H1 (cell line): Measurements from ENCODE around the gene MSH5. TPM values are rescaled to one million over a fixed set of nuclear protein-coding genes. Genes with fewer than 3 reads are reported as not detected.

Source experiments
- CTCF ChIA-PET: fragments of 300-600 bp; sonication (Branson Sonifier 250); formaldehyde crosslinking; loops from one replicate; lab custom pipeline; 2021; ENCODE audit not compliant: partially characterized antibody; lab: Charles Lee
- POLR2A ChIA-PET: fragments of 300-600 bp; sonication (Branson Sonifier 250); formaldehyde crosslinking; loops from one replicate; lab custom pipeline; 2021; ENCODE audit warnings: inconsistent platforms; ENCODE audit not compliant: partially characterized antibody; lab: Charles Lee
- DNase-seq, 2 experiments: peaks; one replicate each; pipeline versions ENCODE4 v3.0.0 to v3.0.0-alpha.2; 2010 to 2022; ENCODE audit warnings: low spot score in 2 of 2, low read depth in 1 of 2, mixed read lengths in 1 of 2
- FAIRE-seq: peaks from 2 replicates; lab custom pipeline; 2011; peaks lifted over from hg19 to GRCh38; lab: Jason Lieb, UNC
- H2AFZ ChIP-seq: 2 replicates; pipeline ENCODE4 v1.8.1; 2012; ENCODE audit warnings: low read length, inconsistent platforms
- H2AK5ac ChIP-seq: 2 replicates; pipeline ENCODE4 v1.6.1; 2013; ENCODE audit warnings: low read depth, low read length
- H2BK120ac ChIP-seq: replicated peaks from 2 replicates; pipeline ENCODE3; 2013; ENCODE audit warnings: low read depth, low read length, inconsistent platforms
- H2BK12ac ChIP-seq: 2 replicates; pipeline ENCODE4 v1.6.1; 2013; ENCODE audit warnings: low read depth, low read length
- H2BK15ac ChIP-seq: 2 replicates; pipeline ENCODE4 v1.6.1; 2013; ENCODE audit warnings: low read length
- H2BK20ac ChIP-seq: 2 replicates; pipeline ENCODE4 v1.6.1; 2013; ENCODE audit warnings: low read length
- H2BK5ac ChIP-seq: 2 replicates; pipeline ENCODE4 v1.6.1; 2013; ENCODE audit warnings: low read depth, low read length
- H3K14ac ChIP-seq: 2 replicates; pipeline ENCODE4 v1.6.1; 2013; ENCODE audit warnings: inconsistent platforms; ENCODE audit not compliant: insufficient read length
- H3K18ac ChIP-seq: 2 replicates; pipeline ENCODE4 v1.6.1; 2013; ENCODE audit warnings: low read length; ENCODE audit errors: extremely low read depth
- H3K23ac ChIP-seq: 2 replicates; pipeline ENCODE4 v1.6.1; 2013; ENCODE audit warnings: inconsistent platforms; ENCODE audit not compliant: insufficient read length
- H3K23me2 ChIP-seq: 2 replicates; pipeline ENCODE4 v1.6.1; 2013; ENCODE audit warnings: low read depth, low read length
- H3K27ac ChIP-seq: 2 replicates; pipeline ENCODE4 v1.6.1; 2011; ENCODE audit warnings: low read depth, low read length, inconsistent platforms
- H3K27me3 ChIP-seq, 4 experiments: replicated peaks in 1 of 4; 1 replicate in 1 of 4; 2 replicates in 3 of 4; pipeline versions ENCODE4 v1.6.1 to v1.8.1; 2011 to 2013; ENCODE audit warnings: low read length in 3 of 4, mild to moderate bottlenecking in 3 of 4, inconsistent platforms in 2 of 4, mixed read lengths in 2 of 4, moderate library complexity in 1 of 4; ENCODE audit not compliant: control insufficient read depth in 3 of 4, insufficient read depth in 3 of 4; ENCODE audit errors: extremely low read depth in 1 of 4
- H3K36me3 ChIP-seq, 4 experiments: 2 replicates each; pipeline versions ENCODE4 v1.6.1 to v1.8.1; 2011 to 2013; ENCODE audit warnings: mild to moderate bottlenecking in 4 of 4, low read length in 3 of 4, moderate library complexity in 2 of 4, control low read depth in 1 of 4, inconsistent platforms in 1 of 4; ENCODE audit not compliant: insufficient read depth in 4 of 4, control insufficient read depth in 2 of 4
- H3K4ac ChIP-seq: replicated peaks from 2 replicates; pipeline ENCODE3; 2013; ENCODE audit warnings: low read length, low read depth, mixed read lengths, inconsistent platforms; ENCODE audit not compliant: insufficient read length
- H3K4me1 ChIP-seq, 4 experiments: replicated peaks in 1 of 4; 1 replicate in 1 of 4; 2 replicates in 3 of 4; pipeline versions ENCODE4 v1.6.1 to v1.8.1; 2011 to 2013; ENCODE audit warnings: low read length in 3 of 4, inconsistent platforms in 2 of 4, mixed read lengths in 1 of 4; ENCODE audit not compliant: insufficient read depth in 4 of 4, control insufficient read depth in 3 of 4
- H3K4me2 ChIP-seq, 2 experiments: 2 replicates each; pipeline versions ENCODE4 v1.6.1 to v1.8.1; 2011 to 2013; ENCODE audit warnings: low read depth in 2 of 2, low read length in 2 of 2, control low read depth in 1 of 2, inconsistent platforms in 1 of 2, mild to moderate bottlenecking in 1 of 2; ENCODE audit not compliant: insufficient read depth in 1 of 2
- H3K4me3 ChIP-seq, 4 experiments: fragments of 200-600, 300-600 bp in 1 of 4; sonication (generic), shearing (Covaris generic), sonication (Bioruptor Twin) in 1 of 4; 2 replicates each; pipeline versions ENCODE4 v1.5.1 to v1.8.1; 2011 to 2016; ENCODE audit warnings: low read length in 4 of 4, low read depth in 3 of 4, control low read depth in 2 of 4, inconsistent platforms in 2 of 4, mild to moderate bottlenecking in 2 of 4, mixed read lengths in 1 of 4, moderate library complexity in 1 of 4; ENCODE audit not compliant: insufficient read depth in 2 of 4; ENCODE audit errors: extremely low read depth in 1 of 4
- H3K56ac ChIP-seq: replicated peaks from 2 replicates; pipeline ENCODE3; 2013; ENCODE audit warnings: low read depth, mild to moderate bottlenecking, mixed read lengths, low read length, inconsistent platforms; ENCODE audit not compliant: insufficient read length
- H3K79me1 ChIP-seq: 2 replicates; pipeline ENCODE4 v1.6.1; 2013; ENCODE audit warnings: low read depth, low read length, control low read depth
- H3K79me2 ChIP-seq, 2 experiments: 2 replicates each; pipeline versions ENCODE4 v1.6.1 to v1.8.1; 2012 to 2013; ENCODE audit warnings: low read length in 2 of 2, mild to moderate bottlenecking in 2 of 2, inconsistent platforms in 1 of 2; ENCODE audit not compliant: insufficient read depth in 2 of 2, control insufficient read depth in 1 of 2
- H3K9ac ChIP-seq, 4 experiments: replicated peaks in 1 of 4; 1 replicate in 1 of 4; 2 replicates in 3 of 4; pipeline versions ENCODE4 v1.6.1 to v1.8.1; 2011 to 2013; ENCODE audit warnings: low read depth in 3 of 4, low read length in 3 of 4, control low read depth in 2 of 4, mild to moderate bottlenecking in 2 of 4, moderate library complexity in 2 of 4, inconsistent platforms in 1 of 4; ENCODE audit errors: extremely low read depth in 1 of 4
- H3K9me3 ChIP-seq, 2 experiments: 2 replicates each; pipeline versions ENCODE4 v1.6.1 to v1.8.1; 2012 to 2013; ENCODE audit warnings: mild to moderate bottlenecking in 2 of 2, moderate library complexity in 2 of 2, control low read depth in 1 of 2, inconsistent platforms in 1 of 2, low read depth in 1 of 2, low read length in 1 of 2, mixed read lengths in 1 of 2; ENCODE audit not compliant: insufficient read depth in 2 of 2
- H4K20me1 ChIP-seq, 2 experiments: replicated peaks in 1 of 2; 2 replicates each; pipeline versions ENCODE3 to v1.8.1; 2011 to 2013; ENCODE audit warnings: inconsistent platforms in 2 of 2, low read length in 2 of 2, mild to moderate bottlenecking in 1 of 2; ENCODE audit not compliant: insufficient read depth in 2 of 2, control insufficient read depth in 1 of 2
- H4K5ac ChIP-seq: 2 replicates; pipeline ENCODE4 v1.6.1; 2013; ENCODE audit warnings: low read length, low read depth, mixed read lengths, inconsistent platforms; ENCODE audit not compliant: insufficient read length
- H4K8ac ChIP-seq: 2 replicates; pipeline ENCODE4 v1.8.0; 2013; ENCODE audit warnings: mild to moderate bottlenecking, moderate library complexity, low read length, inconsistent platforms; ENCODE audit not compliant: insufficient read depth; ENCODE audit errors: extremely low read depth
- H4K91ac ChIP-seq: replicated peaks from 2 replicates; pipeline ENCODE3; 2013; ENCODE audit warnings: low read length, mixed read lengths, inconsistent platforms; ENCODE audit not compliant: insufficient read length
- KDM1A ChIP-seq: fragments of 200-600, 300-600 bp; sonication (generic); IDR thresholded peaks from 2 replicates; pipeline ENCODE4 v1.7.1; 2016; ENCODE audit warnings: mild to moderate bottlenecking, low read length, borderline replicate concordance
- RAD21 ChIP-seq, 2 experiments: IDR thresholded peaks in 1 of 2; conservative IDR thresholded peaks in 1 of 2; 2 replicates each; pipeline ENCODE4 v1.6.1; 2011; ENCODE audit warnings: low read depth in 2 of 2, low read length in 2 of 2, improper control_type of control experiment in 1 of 2, inconsistent platforms in 1 of 2, mild to moderate bottlenecking in 1 of 2, moderate library complexity in 1 of 2
- TEAD4 ChIP-seq: IDR thresholded peaks from 2 replicates; pipeline ENCODE4 v1.6.1; 2012; ENCODE audit warnings: low read depth, low read length, inconsistent platforms, mixed read lengths
- WGBS, 2 experiments: shearing (Covaris generic) in 1 of 2; methylation state at CpG; one replicate each; pipeline versions ENCODE4 v1.1.6 to v1.1.7; 2013 to 2015; ENCODE audit warnings: low lambda C conversion rate in 2 of 2, mixed read lengths in 2 of 2, inconsistent platforms in 1 of 2, low coverage in 1 of 2, missing lambda C conversion rate in 1 of 2; ENCODE audit not compliant: insufficient replicate concordance in 2 of 2, insufficient coverage in 1 of 2, insufficient read length in 1 of 2; ENCODE audit errors: extremely low coverage in 1 of 2, missing lambda C conversion rate in 1 of 2; 5-methylcytosine and 5-hydroxymethylcytosine counted together
- polyA plus RNA-seq, 7 experiments: library from polyadenylated mRNA; depleted of rRNA in 3 of 7; stranded (reverse) in 5 of 7; unstranded in 2 of 7; fragments of >200 nt in 5 of 7; fragments of 200-250 nt in 2 of 7; gene quantifications; 1 replicate in 5 of 7; 2 replicates in 1 of 7; 4 replicates in 1 of 7; pipeline versions ENCODE4 v1.2.1 to v1.2.3, GENCODE V29; 2011 to 2013; ENCODE audit warnings: missing spikeins in 2 of 7, mixed read lengths in 2 of 7
- total RNA-seq: library from RNA; stranded (reverse); fragmentation: NEBNext Ultra II Directional; extraction: Animal tissue kit (Norgen Biotek cat#: 25700); gene quantifications from 2 replicates; pipeline ENCODE4 v1.2.1, GENCODE V29; 2021

The MSH5 gene
- total and polyA plus RNA-seq, 2 of the 8 experiments (the other 6 are each of a cell fraction or from before 2014, with no cell fraction given) = 25.3 to 26.5 TPM

DNA sequence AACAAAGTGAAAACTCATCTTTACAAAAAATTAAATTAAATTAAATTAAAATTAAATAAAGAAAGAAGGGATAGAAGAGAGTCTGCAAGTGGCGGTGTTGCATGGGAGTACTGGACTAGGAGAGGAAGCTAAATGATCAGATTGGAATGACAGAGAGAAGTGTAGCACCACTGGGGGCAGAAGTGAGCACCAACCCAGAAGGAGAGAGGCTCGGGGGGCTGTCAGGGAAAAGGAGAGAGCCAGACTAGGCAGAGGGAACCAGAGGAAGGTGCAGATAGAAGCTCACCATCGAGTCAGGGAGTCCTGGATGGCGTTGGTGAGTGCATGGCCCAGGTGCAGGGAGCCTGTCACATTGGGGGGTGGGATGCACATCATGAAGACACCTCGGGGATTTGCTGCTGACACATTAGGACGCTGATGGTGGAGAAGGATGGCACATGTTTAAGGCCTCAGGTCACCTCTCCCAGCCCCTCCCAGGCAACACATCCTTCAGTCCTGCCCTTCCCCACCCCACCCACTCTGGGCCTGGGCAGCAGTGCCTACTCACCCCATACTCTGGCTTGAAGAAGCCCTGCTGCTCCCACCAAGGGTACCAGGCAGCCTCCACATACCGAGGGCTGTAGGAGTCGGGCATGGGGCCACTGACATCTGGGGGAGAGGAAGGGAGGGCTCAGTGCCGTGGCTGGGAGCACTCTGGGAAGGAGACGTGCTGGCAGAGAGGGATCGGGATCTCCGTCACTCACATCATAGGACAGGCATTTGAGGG lies 51.7 kb downstream of the MSH5 start:
- POLR2A ChIA-PET = interaction anchor here (0.6 to 10.3 kb wide), 19 partner anchors 8 to 245 kb away, joined by 3 to 85 read pairs (median 4); partner anchors contain the start of genes ATP6V1G2, DDAH2, HSPA1B and LSM2
- no peak overlapping the region for H3K4me3 ChIP-seq
- no peaks in the 10 kb centered on the region for H3K9me3 ChIP-seq
- H3K36me3 ChIP-seq = peaks cover 4 to 36% (median 9%) of the 10 kb centered on the region in 4 experiments; a peak in 4 of 8 replicates
- H4K91ac ChIP-seq = no peak overlapping the region
- H2BK12ac ChIP-seq = no peak overlapping the region
- peaks cover 3% of the 10 kb centered on the region; the same call in 1 of the 2 replicates for H3K79me1 ChIP-seq
- no peak overlapping the region for H3K9ac ChIP-seq
- H3K4me2 ChIP-seq = no peak overlapping the region
- no peak overlapping the region for H3K4ac ChIP-seq
- no peak overlapping the region for H3K27ac ChIP-seq
- H3K27me3 ChIP-seq = no peaks in the 10 kb centered on the region
- no peak overlapping the region for H2BK20ac ChIP-seq
- peaks cover 0 to 4% of the 10 kb centered on the region in 2 experiments for H4K20me1 ChIP-seq
- no peak overlapping the region; the same call in 1 of the 2 replicates for H2BK5ac ChIP-seq
- H3K79me2 ChIP-seq = peaks cover 0 to 19% of the 10 kb centered on the region in 2 experiments; a peak in 2 of 4 replicates
- H2BK120ac ChIP-seq = no peak overlapping the region
- FAIRE-seq = no peak
- H2AFZ ChIP-seq = no peak overlapping the region
- no peak overlapping the region; the same call in 1 of the 2 replicates for H3K18ac ChIP-seq
- H3K14ac ChIP-seq = no peak overlapping the region
- no peak overlapping the region for H3K56ac ChIP-seq
- 90% methylated on average over 12 of the region's 12 CpGs; no CpG with 5 or more reads in 1 of the 2 experiments for WGBS, 2 experiments
- no peak overlapping the region for H3K23ac ChIP-seq
- peak in 1 of 2 experiments; percentile 82 for DNase-seq
- H2BK15ac ChIP-seq = no peak overlapping the region
- peaks cover 0 to 2% (median under 1%) of the 10 kb centered on the region in 4 experiments; a peak in 3 of 7 replicates for H3K4me1 ChIP-seq
- no peak overlapping the region for H2AK5ac ChIP-seq
- CTCF ChIA-PET = interaction anchor here (0.7 to 15.6 kb wide), 41 partner anchors 8 to 323 kb away, joined by 3 to 228 read pairs (median 4); partner anchors contain the start of genes CLIC1, DDAH2, GPANK1 and HSPA1B
- H4K5ac ChIP-seq = no peak overlapping the region
- H3K23me2 ChIP-seq = peaks cover 5% of the 10 kb centered on the region; the same call in 1 of the 2 replicates
- no peak overlapping the region for H4K8ac ChIP-seq
- TF ChIP-seq TEAD4 (peak; percentile 15; the same call in 1 of the 2 replicates), KDM1A (no peak), RAD21 (IDR thresholded peaks at IDR 0.05 in 1 of 2, conservative IDR thresholded peaks at IDR 0.05 in 1 of 2; ENCODE audit: low read depth in 2 of 2, low read length in 2 of 2) (peak; percentile 58 to 61)
